Endothelial cell of umbilical vein (primary cell): Measurements from ENCODE around the gene LRRC4B.

ENCODE experiments used
- CTCF ChIP-seq, 2 donors: IDR thresholded peaks; 1 replicate in 1 of 2; 2 replicates in 1 of 2; pipeline ENCODE4 v1.5.1; 2011; ENCODE audit warnings: low read length in 2 of 2, mild to moderate bottlenecking in 2 of 2, moderate library complexity in 2 of 2, control low read depth in 1 of 2, inconsistent platforms in 1 of 2, low read depth in 1 of 2; ENCODE audit not compliant: insufficient read depth in 1 of 2; ENCODE audit errors: extremely low read depth in 1 of 2
- POLR2A ChIP-seq: IDR thresholded peaks from 2 replicates; pipeline ENCODE4 v1.6.1; 2012; ENCODE audit warnings: low read depth, mild to moderate bottlenecking, control low read depth, low read length

- no peak for TF ChIP-seq POLR2A
- no peak for TF ChIP-seq CTCF (IDR thresholded peaks at IDR 0.05; ENCODE audit: extremely low read depth in 1 of 2, insufficient read depth in 1 of 2, low read depth in 1 of 2, low read length in 2 of 2)
Observed at GRCh38 chr19:50477751-50478515, 90.3 kb downstream of the LRRC4B start.
